HepG2 (cell line): ENCODE measurements around the gene WNK4. TPM values are rescaled to one million over a fixed set of nuclear protein-coding genes. Genes with fewer than 3 reads are reported as not detected.

Experiments used
- ARNTL ChIP-seq: sonication (generic); formaldehyde crosslinking; IDR thresholded peaks from 2 replicates; pipeline ENCODE4 v1.4.0; 2020; ENCODE audit warnings: mild to moderate bottlenecking, missing genetic modification reagents
- CENPT ChIP-seq: sonication (generic); formaldehyde crosslinking; IDR thresholded peaks from 2 replicates; pipeline ENCODE4 v1.8.0; 2022; ENCODE audit warnings: low read depth, mild to moderate bottlenecking, moderate library complexity, missing genetic modification reagents
- EED ChIP-seq: sonication (generic); formaldehyde crosslinking; IDR thresholded peaks from 2 replicates; pipeline ENCODE4 v1.5.0; 2020; ENCODE audit warnings: mild to moderate bottlenecking, missing genetic modification reagents
- HHEX ChIP-seq: IDR thresholded peaks from 2 replicates; pipeline ENCODE4 v1.6.1; 2016; ENCODE audit warnings: control low read depth
- KDM3A ChIP-seq: IDR thresholded peaks from 2 replicates; pipeline ENCODE4 v1.6.1; 2018; ENCODE audit warnings: low read depth, missing compliant biosample characterization
- NCOA5 ChIP-seq: sonication (generic); formaldehyde crosslinking; IDR thresholded peaks from 2 replicates; pipeline ENCODE4 v1.4.0; 2020; ENCODE audit warnings: missing genetic modification reagents
- NR2F6 ChIP-seq, 2 experiments: IDR thresholded peaks; 2 replicates each; pipeline ENCODE4 v1.6.1; 2016; ENCODE audit warnings: antibody characterized with exemption in 1 of 2, mild to moderate bottlenecking in 1 of 2
- POGZ ChIP-seq: sonication (generic); formaldehyde crosslinking; IDR thresholded peaks from 2 replicates; pipeline ENCODE4 v1.4.0; 2020; ENCODE audit warnings: mild to moderate bottlenecking, missing genetic modification reagents
- POLR2A ChIP-seq, 2 experiments: IDR thresholded peaks; 2 replicates each; pipeline ENCODE4 v1.6.1; 2011; ENCODE audit warnings: low read depth in 2 of 2, low read length in 2 of 2, mild to moderate bottlenecking in 1 of 2, moderate library complexity in 1 of 2; ENCODE audit not compliant: insufficient read depth in 1 of 2
- SIN3B ChIP-seq: fragments of 150-350 bp; IDR thresholded peaks from 2 replicates; pipeline ENCODE4 v1.6.1; 2014; ENCODE audit warnings: low read length
- SP4 ChIP-seq: sonication (generic); formaldehyde crosslinking; IDR thresholded peaks from 2 replicates; pipeline ENCODE4 v1.8.1; 2023; ENCODE audit warnings: mild to moderate bottlenecking, missing genetic modification reagents
- TMF1 ChIP-seq: sonication (generic); formaldehyde crosslinking; IDR thresholded peaks from 2 replicates; pipeline ENCODE4 v1.8.1; 2022; ENCODE audit warnings: low read depth, missing genetic modification reagents
- YEATS2 ChIP-seq: sonication (generic); formaldehyde crosslinking; IDR thresholded peaks from 2 replicates; pipeline ENCODE4 v1.4.0; 2020; ENCODE audit warnings: missing genetic modification reagents, borderline replicate concordance
- ZMAT3 ChIP-seq: sonication (generic); formaldehyde crosslinking; conservative IDR thresholded peaks from 2 replicates; pipeline ENCODE4 v1.7.0; 2021; ENCODE audit warnings: missing genetic modification reagents
- ZNF12 ChIP-seq: sonication (generic); formaldehyde crosslinking; IDR thresholded peaks from 2 replicates; pipeline ENCODE4 v1.5.0; 2020; ENCODE audit warnings: missing genetic modification reagents
- ZNF274 ChIP-seq: sonication (generic); formaldehyde crosslinking; IDR thresholded peaks from 2 replicates; pipeline ENCODE4 v1.5.1; 2020; ENCODE audit warnings: mild to moderate bottlenecking, missing genetic modification reagents
- ZNF598 ChIP-seq: sonication (generic); formaldehyde crosslinking; IDR thresholded peaks from 2 replicates; pipeline ENCODE4 v1.5.1; 2020; ENCODE audit warnings: mild to moderate bottlenecking, missing genetic modification reagents, borderline replicate concordance
- ZNF616 ChIP-seq: sonication (generic); formaldehyde crosslinking; IDR thresholded peaks from 2 replicates; pipeline ENCODE4 v1.5.0; 2020; ENCODE audit warnings: low read depth, mild to moderate bottlenecking, missing genetic modification reagents
- polyA plus RNA-seq, 8 experiments: library from polyadenylated mRNA; depleted of rRNA in 3 of 8; stranded (reverse) in 7 of 8; unstranded in 1 of 8; fragments of >200 nt; fragmentation: Illumina TruSeq in 4 of 8; extraction: Trizol in 4 of 8; gene quantifications; 2 replicates each; pipeline versions ENCODE4 v1.2.1 to v1.2.3, GENCODE V29; 2011 to 2016; ENCODE audit warnings: low read depth in 4 of 8, missing spikeins in 1 of 8, mixed read lengths in 1 of 8; ENCODE audit not compliant: insufficient read depth in 1 of 8
- total RNA-seq, 5 experiments: library from RNA; depleted of rRNA; stranded (reverse); fragments of >200 nt; fragmentation: Illumina TruSeq; extraction: Trizol; gene quantifications; 2 replicates each; pipeline ENCODE4 v1.2.3, GENCODE V29; 2016; ENCODE audit warnings: low read depth in 1 of 5
- TF ChIP-seq, protein P1 (sequence below): sonication (generic); formaldehyde crosslinking; IDR thresholded peaks from 2 replicates; pipeline ENCODE4 v1.8.0; 2022; ENCODE audit warnings: low read depth, missing genetic modification reagents
- TF ChIP-seq, protein P2 (sequence below): sonication (generic); formaldehyde crosslinking; IDR thresholded peaks from 2 replicates; pipeline ENCODE4 v1.4.0; 2020; ENCODE audit warnings: missing genetic modification reagents, borderline replicate concordance
- TF ChIP-seq, protein P3 (sequence below): IDR thresholded peaks from 2 replicates; pipeline ENCODE4 v1.6.1; 2016; ENCODE audit warnings: missing biosample characterization, missing genetic modification reagents, low read depth
- TF ChIP-seq, protein P4 (sequence below): IDR thresholded peaks from 2 replicates; pipeline ENCODE4 v1.6.1; 2012; ENCODE audit warnings: low read length, improper control_type of control experiment

WNK4 gene
- total and polyA plus RNA-seq, 2 of the 13 experiments (the other 11 are each of a cell fraction or from before 2014, with no cell fraction given) = 2.7 to 13.7 TPM

DNA sequence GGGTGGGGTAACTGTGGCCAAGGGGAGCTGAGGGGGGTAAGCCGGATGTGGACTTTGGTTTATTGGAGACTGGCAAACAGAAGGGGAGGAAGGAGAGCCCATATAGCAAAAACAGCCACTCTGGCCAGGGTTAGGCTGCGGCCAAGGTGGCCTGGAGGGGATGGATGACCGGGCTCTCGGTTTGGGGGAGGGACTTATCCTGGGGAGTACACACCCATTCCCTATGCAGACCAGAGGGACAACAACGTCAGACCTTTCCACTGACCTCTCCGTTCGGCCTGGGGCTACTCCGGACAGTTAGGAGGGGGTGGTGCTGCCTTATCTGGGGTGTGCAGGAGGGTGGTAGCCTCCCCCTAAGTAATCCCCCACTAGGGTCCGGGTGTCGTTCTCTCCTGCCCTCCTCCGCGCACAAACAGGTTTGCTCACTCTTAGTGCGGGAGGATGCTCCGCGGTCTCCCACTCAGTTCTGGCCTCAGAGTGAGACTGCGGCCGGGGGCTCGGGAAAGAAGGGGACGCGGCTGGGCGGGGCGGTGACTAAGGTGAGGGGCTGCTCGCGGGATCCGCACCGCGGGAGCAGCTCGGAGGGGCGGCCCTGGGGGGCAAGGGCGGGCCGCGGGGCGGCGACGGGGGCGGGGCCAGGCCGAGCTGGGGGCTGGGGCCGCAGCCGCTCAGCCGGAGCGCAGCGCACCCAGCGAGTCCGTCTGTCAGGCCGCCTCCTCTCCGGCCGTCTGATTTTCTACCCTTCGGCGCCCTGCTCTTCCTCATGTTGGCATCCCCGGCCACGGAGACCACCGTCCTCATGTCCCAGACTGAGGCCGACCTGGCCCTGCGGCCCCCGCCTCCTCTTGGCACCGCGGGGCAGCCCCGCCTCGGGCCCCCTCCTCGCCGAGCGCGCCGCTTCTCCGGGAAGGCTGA, at the start of gene WNK4 (continued):
- TF ChIP-seq, protein P1, sequence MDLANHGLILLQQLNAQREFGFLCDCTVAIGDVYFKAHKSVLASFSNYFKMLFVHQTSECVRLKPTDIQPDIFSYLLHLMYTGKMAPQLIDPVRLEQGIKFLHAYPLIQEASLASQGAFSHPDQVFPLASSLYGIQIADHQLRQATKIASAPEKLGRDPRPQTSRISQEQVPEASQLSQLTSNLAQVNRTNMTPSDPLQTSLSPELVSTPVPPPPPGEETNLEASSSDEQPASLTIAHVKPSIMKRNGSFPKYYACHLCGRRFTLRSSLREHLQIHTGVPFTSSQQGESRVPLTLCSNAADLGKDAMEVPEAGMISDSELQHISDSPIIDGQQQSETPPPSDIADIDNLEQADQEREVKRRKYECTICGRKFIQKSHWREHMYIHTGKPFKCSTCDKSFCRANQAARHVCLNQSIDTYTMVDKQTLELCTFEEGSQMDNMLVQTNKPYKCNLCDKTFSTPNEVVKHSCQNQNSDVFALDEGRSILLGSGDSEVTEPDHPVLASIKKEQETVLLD = 0 out of 2 replicates have a peak, but pooled peaks have one; percentile 46
- no peak for TF ChIP-seq ZNF274 (CRISPR knock-in tag)
- TF ChIP-seq, protein P2, sequence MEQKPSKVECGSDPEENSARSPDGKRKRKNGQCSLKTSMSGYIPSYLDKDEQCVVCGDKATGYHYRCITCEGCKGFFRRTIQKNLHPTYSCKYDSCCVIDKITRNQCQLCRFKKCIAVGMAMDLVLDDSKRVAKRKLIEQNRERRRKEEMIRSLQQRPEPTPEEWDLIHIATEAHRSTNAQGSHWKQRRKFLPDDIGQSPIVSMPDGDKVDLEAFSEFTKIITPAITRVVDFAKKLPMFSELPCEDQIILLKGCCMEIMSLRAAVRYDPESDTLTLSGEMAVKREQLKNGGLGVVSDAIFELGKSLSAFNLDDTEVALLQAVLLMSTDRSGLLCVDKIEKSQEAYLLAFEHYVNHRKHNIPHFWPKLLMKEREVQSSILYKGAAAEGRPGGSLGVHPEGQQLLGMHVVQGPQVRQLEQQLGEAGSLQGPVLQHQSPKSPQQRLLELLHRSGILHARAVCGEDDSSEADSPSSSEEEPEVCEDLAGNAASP (CRISPR knock-in tag) = peak; percentile 84
- peak; percentile 45; the same call in 1 of the 2 replicates for TF ChIP-seq TMF1 (CRISPR knock-in tag)
- TF ChIP-seq, protein P3, sequence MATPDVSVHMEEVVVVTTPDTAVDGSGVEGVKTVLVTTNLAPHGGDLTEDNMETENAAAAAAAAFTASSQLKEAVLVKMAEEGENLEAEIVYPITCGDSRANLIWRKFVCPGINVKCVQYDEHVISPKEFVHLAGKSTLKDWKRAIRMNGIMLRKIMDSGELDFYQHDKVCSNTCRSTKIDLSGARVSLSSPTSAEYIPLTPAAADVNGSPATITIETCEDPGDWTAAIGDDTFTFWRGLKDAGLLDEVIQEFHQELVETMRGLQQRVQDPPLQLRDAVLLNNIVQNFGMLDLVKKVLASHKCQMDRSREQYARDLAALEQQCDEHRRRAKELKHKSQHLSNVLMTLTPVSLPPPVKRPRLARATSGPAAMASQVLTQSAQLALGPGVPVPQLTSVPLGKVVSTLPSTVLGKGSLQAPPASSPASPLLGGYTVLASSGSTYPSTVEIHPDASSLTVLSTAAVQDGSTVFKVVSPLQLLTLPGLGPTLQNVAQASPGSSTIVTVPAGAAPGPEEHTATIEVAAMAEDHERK (CRISPR knock-in tag) = peak; percentile 28; the same call in 1 of the 2 replicates
- TF ChIP-seq ARNTL (CRISPR knock-in tag) = peak; percentile 78; the same call in 1 of the 2 replicates
- no peak for TF ChIP-seq ZNF598 (CRISPR knock-in tag)
- TF ChIP-seq POLR2A (IDR thresholded peaks at IDR 0.05; ENCODE audit: insufficient read depth in 1 of 2, low read depth in 2 of 2, low read length in 2 of 2) = peak; percentile 90
- peak; percentile 82; the same call in 1 of the 2 replicates for TF ChIP-seq ZMAT3
- TF ChIP-seq, protein P4, sequence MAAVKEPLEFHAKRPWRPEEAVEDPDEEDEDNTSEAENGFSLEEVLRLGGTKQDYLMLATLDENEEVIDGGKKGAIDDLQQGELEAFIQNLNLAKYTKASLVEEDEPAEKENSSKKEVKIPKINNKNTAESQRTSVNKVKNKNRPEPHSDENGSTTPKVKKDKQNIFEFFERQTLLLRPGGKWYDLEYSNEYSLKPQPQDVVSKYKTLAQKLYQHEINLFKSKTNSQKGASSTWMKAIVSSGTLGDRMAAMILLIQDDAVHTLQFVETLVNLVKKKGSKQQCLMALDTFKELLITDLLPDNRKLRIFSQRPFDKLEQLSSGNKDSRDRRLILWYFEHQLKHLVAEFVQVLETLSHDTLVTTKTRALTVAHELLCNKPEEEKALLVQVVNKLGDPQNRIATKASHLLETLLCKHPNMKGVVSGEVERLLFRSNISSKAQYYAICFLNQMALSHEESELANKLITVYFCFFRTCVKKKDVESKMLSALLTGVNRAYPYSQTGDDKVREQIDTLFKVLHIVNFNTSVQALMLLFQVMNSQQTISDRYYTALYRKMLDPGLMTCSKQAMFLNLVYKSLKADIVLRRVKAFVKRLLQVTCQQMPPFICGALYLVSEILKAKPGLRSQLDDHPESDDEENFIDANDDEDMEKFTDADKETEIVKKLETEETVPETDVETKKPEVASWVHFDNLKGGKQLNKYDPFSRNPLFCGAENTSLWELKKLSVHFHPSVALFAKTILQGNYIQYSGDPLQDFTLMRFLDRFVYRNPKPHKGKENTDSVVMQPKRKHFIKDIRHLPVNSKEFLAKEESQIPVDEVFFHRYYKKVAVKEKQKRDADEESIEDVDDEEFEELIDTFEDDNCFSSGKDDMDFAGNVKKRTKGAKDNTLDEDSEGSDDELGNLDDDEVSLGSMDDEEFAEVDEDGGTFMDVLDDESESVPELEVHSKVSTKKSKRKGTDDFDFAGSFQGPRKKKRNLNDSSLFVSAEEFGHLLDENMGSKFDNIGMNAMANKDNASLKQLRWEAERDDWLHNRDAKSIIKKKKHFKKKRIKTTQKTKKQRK = no peak
- no peak for TF ChIP-seq NCOA5
- TF ChIP-seq EED (CRISPR knock-in tag) = peak; percentile 2; the same call in 1 of the 2 replicates
- TF ChIP-seq CENPT (CRISPR knock-in tag) = peak; percentile 27; the same call in 1 of the 2 replicates
- peak; percentile 63 for TF ChIP-seq NR2F6 (IDR thresholded peaks at IDR 0.05)
- peak; percentile 77; the same call in 1 of the 2 replicates for TF ChIP-seq NR2F6 (CRISPR knock-in tag; IDR thresholded peaks at IDR 0.05)
- TF ChIP-seq HHEX (CRISPR knock-in tag) = peak; percentile 72; the same call in 1 of the 2 replicates
- peak; percentile 67 for TF ChIP-seq POGZ (CRISPR knock-in tag)
- peak; percentile 78; the same call in 1 of the 2 replicates for TF ChIP-seq YEATS2 (CRISPR knock-in tag)
- TF ChIP-seq ZNF12 (CRISPR knock-in tag) = peak; percentile 32; the same call in 1 of the 2 replicates
- TF ChIP-seq ZNF616 (CRISPR knock-in tag) = 0 out of 2 replicates have a peak, but pooled peaks have one; percentile 13
- no peak for TF ChIP-seq SIN3B
- TF ChIP-seq SP4 (CRISPR knock-in tag) = no peak
- TF ChIP-seq KDM3A (CRISPR knock-in tag) = peak; percentile 76
